Measurements from ENCODE around the gene DHH. TPM values are rescaled to one million over a fixed set of nuclear protein-coding genes. Genes with fewer than 3 reads are reported as not detected.

Gene DHH
- total RNA-seq, 4 donors from 2014 or later: 0.19 to 2.5 TPM; not detected in 2

GRCh38 chr12:49110464-49111155 is 16.0 kb upstream of the DHH start, which contains the start of gene LMBR1L:
Gene LMBR1L (minus strand): TSS chr12:49110847. CDS start chr12:49110555, 292 bp downstream.
- peak; percentile 80 to 94 for TF ChIP-seq POLR2A (IDR thresholded peaks at IDR 0.05)
- peak; percentile 25 to 72 (median 62) for TF ChIP-seq CTCF (IDR thresholded peaks at IDR 0.05)
- peaks cover 0 to 21% (median 0%) of the 10 kb centered on the region in 4 donors for H3K4me1 ChIP-seq

GRCh38 chr12:49109641-49110463 is 15.3 kb upstream of the DHH start:
- H3K27me3 ChIP-seq: no peaks in the 10 kb centered on the region
- peaks cover 0 to 17% (median 0%) of the 10 kb centered on the region in 3 donors for H3K36me3 ChIP-seq
- H3K4me3 ChIP-seq: peak overlapping the region; percentile 78 to 93 (median 85)
- DNase-seq: peak; percentile 37 to 65 (median 65)
- peaks cover 0 to 22% (median 0%) of the 10 kb centered on the region in 4 donors for H3K4me1 ChIP-seq
- no peaks in the 10 kb centered on the region for H3K9me3 ChIP-seq
- peak overlapping the region; percentile 92 to 98 (median 94) for H3K27ac ChIP-seq
- TF ChIP-seq CTCF (IDR thresholded peaks at IDR 0.05) (no peak), POLR2A (IDR thresholded peaks at IDR 0.05) (no peak)

More at GRCh38 chr12:49110464-49111155, 16.0 kb upstream of the DHH start, which contains the start of gene LMBR1L:
- peak; percentile 94 to 99 (median 98) for DNase-seq
- Histone ChIP-seq H3K27me3 (no peaks in the 10 kb centered on the region), H3K4me3 (peak within 1 kb of the TSS; percentile 78 to 93 (median 85)), H3K36me3 (peaks cover 0 to 15% (median 0%) of the 10 kb centered on the region in 3 donors), H3K9me3 (no peaks in the 10 kb centered on the region), H3K27ac (peak within 1 kb of the TSS; percentile 92 to 98 (median 94))

GRCh38 chr12:49108958-49109404 is 14.4 kb upstream of the DHH start:
- no peaks in the 10 kb centered on the region for H3K9me3 ChIP-seq
- TF ChIP-seq POLR2A (IDR thresholded peaks at IDR 0.05): peak; percentile 35 to 78
- no peak for TF ChIP-seq CTCF (IDR thresholded peaks at IDR 0.05)
- H3K4me3 ChIP-seq: peak overlapping the region; percentile 78 to 93 (median 85)
- H3K27me3 ChIP-seq: no peaks in the 10 kb centered on the region
- peaks cover 0 to 25% (median 0%) of the 10 kb centered on the region in 3 donors for H3K36me3 ChIP-seq
- DNase-seq: peak in 2 of 3 donors; percentile 65 to 82
- peak overlapping the region; percentile 92 to 98 (median 94) for H3K27ac ChIP-seq
- peaks cover 0 to 27% (median 0%) of the 10 kb centered on the region in 4 donors for H3K4me1 ChIP-seq

GRCh38 chr12:49105504-49106084 is 11.0 kb upstream of the DHH start:
- Histone ChIP-seq H3K27ac (no peak overlapping the region), H3K9me3 (no peaks in the 10 kb centered on the region), H3K4me3 (no peak overlapping the region), H3K4me1 (peaks cover 0 to 27% (median 0%) of the 10 kb centered on the region in 4 donors), H3K27me3 (no peaks in the 10 kb centered on the region), H3K36me3 (peaks cover 0 to 58% (median 0%) of the 10 kb centered on the region in 3 donors)
- TF ChIP-seq CTCF (IDR thresholded peaks at IDR 0.05): no peak
- no peak for TF ChIP-seq POLR2A (IDR thresholded peaks at IDR 0.05)
- no peak for DNase-seq

- peaks cover 0 to 66% (median 0%) of the 10 kb centered on the region in 3 donors for H3K36me3 ChIP-seq
- DNase-seq: no peak
- H3K27me3 ChIP-seq: no peaks in the 10 kb centered on the region
- TF ChIP-seq POLR2A (IDR thresholded peaks at IDR 0.05): no peak
- TF ChIP-seq CTCF (IDR thresholded peaks at IDR 0.05): no peak
- H3K9me3 ChIP-seq: no peaks in the 10 kb centered on the region
- no peak overlapping the region for H3K27ac ChIP-seq
- H3K4me3 ChIP-seq: no peak overlapping the region
- H3K4me1 ChIP-seq: peaks cover 0 to 27% (median 0%) of the 10 kb centered on the region in 4 donors
These were observed 10.2 kb upstream of the DHH start for GRCh38 chr12:49104822-49105221.
